ENCODE results near the gene CHD3. TPM values are rescaled to one million over a fixed set of nuclear protein-coding genes. Genes with fewer than 3 reads are reported as not detected.

The CHD3 gene
- total and polyA plus RNA-seq, 2 experiments from 2014 or later = 41.2 to 75.3 TPM

GRCh38 chr17:7944326-7944725, 55.7 kb downstream of the CHD3 start:
- H3K79me2 ChIP-seq = no peaks in the 10 kb centered on the region
- H3K4me3 ChIP-seq = no peak overlapping the region
- 95% methylated on average over 9 of the region's 9 CpGs for WGBS (ENCODE audit: low lambda C conversion rate, missing lambda C conversion rate)
- no peak for TF ChIP-seq CTCF (IDR thresholded peaks at IDR 0.05; ENCODE audit: poor library complexity)
- TF ChIP-seq EZH2 (IDR thresholded peaks at IDR 0.05; ENCODE audit: borderline replicate concordance) = no peak
- TF ChIP-seq EZH2phosphoT487 (IDR thresholded peaks at IDR 0.05; ENCODE audit: low read depth, severe bottlenecking, unreplicated experiment) = no peak
- H3K27ac ChIP-seq = no peak overlapping the region
- H3K9me2 ChIP-seq (replicated peaks; ENCODE audit: insufficient read depth) = no peaks in the 10 kb centered on the region
- H3K9me3 ChIP-seq (ENCODE audit: low read depth) = no peaks in the 10 kb centered on the region
- no peaks in the 10 kb centered on the region for H3K4me1 ChIP-seq (ENCODE audit: insufficient read depth)
- no peak for DNase-seq (ENCODE audit: low spot score)
- peaks cover 3% of the 10 kb centered on the region for H3K36me3 ChIP-seq (replicated peaks; ENCODE audit: insufficient read depth, low read depth)
- no peak overlapping the region for H2AFZ ChIP-seq
- no peaks in the 10 kb centered on the region for H3K27me3 ChIP-seq
- no peaks in the 10 kb centered on the region for H4K20me1 ChIP-seq (ENCODE audit: insufficient read depth, poor library complexity, severe bottlenecking)
- H3K4me2 ChIP-seq = no peak overlapping the region

- Histone ChIP-seq H3K4me3 (no peak overlapping the region), H3K27ac (no peak overlapping the region), H2AFZ (no peak overlapping the region), H3K4me2 (no peak overlapping the region), H3K4me1 (ENCODE audit: insufficient read depth) (no peaks in the 10 kb centered on the region), H4K20me1 (ENCODE audit: insufficient read depth, poor library complexity, severe bottlenecking) (no peaks in the 10 kb centered on the region), H3K9me3 (ENCODE audit: low read depth) (no peaks in the 10 kb centered on the region), H3K79me2 (no peaks in the 10 kb centered on the region), H3K36me3 (replicated peaks; ENCODE audit: insufficient read depth, low read depth) (peaks cover 3% of the 10 kb centered on the region), H3K9me2 (replicated peaks; ENCODE audit: insufficient read depth) (no peaks in the 10 kb centered on the region), H3K27me3 (no peaks in the 10 kb centered on the region)
- 95% methylated on average over 7 of the region's 7 CpGs for WGBS (ENCODE audit: low lambda C conversion rate, missing lambda C conversion rate)
- no peak for TF ChIP-seq CTCF (IDR thresholded peaks at IDR 0.05; ENCODE audit: poor library complexity)
- TF ChIP-seq EZH2 (IDR thresholded peaks at IDR 0.05; ENCODE audit: borderline replicate concordance) = no peak
- no peak for TF ChIP-seq EZH2phosphoT487 (IDR thresholded peaks at IDR 0.05; ENCODE audit: low read depth, severe bottlenecking, unreplicated experiment)
- DNase-seq (ENCODE audit: low spot score) = no peak
Measured at GRCh38 chr17:7945651-7946050, 57.1 kb downstream of the CHD3 start.

- Histone ChIP-seq H2AFZ (no peak overlapping the region), H3K27me3 (no peaks in the 10 kb centered on the region), H3K4me3 (no peak overlapping the region), H4K20me1 (ENCODE audit: insufficient read depth, poor library complexity, severe bottlenecking) (no peaks in the 10 kb centered on the region), H3K9me3 (ENCODE audit: low read depth) (no peaks in the 10 kb centered on the region), H3K9me2 (replicated peaks; ENCODE audit: insufficient read depth) (no peaks in the 10 kb centered on the region), H3K79me2 (no peaks in the 10 kb centered on the region), H3K36me3 (replicated peaks; ENCODE audit: insufficient read depth, low read depth) (peaks cover 3% of the 10 kb centered on the region), H3K4me2 (no peak overlapping the region), H3K27ac (no peak overlapping the region), H3K4me1 (ENCODE audit: insufficient read depth) (no peaks in the 10 kb centered on the region)
- WGBS (ENCODE audit: low lambda C conversion rate, missing lambda C conversion rate) = 88% methylated on average over 5 of the region's 5 CpGs
- no peak for DNase-seq (ENCODE audit: low spot score)
- TF ChIP-seq CTCF (IDR thresholded peaks at IDR 0.05; ENCODE audit: poor library complexity) = no peak
- no peak for TF ChIP-seq EZH2phosphoT487 (IDR thresholded peaks at IDR 0.05; ENCODE audit: low read depth, severe bottlenecking, unreplicated experiment)
- no peak for TF ChIP-seq EZH2 (IDR thresholded peaks at IDR 0.05; ENCODE audit: borderline replicate concordance)
Measured at GRCh38 chr17:7946441-7946840, 57.9 kb downstream of the CHD3 start.

- Histone ChIP-seq H4K20me1 (ENCODE audit: insufficient read depth, poor library complexity, severe bottlenecking) (no peaks in the 10 kb centered on the region), H2AFZ (no peak overlapping the region), H3K4me3 (no peak overlapping the region), H3K9me2 (replicated peaks; ENCODE audit: insufficient read depth) (no peaks in the 10 kb centered on the region), H3K36me3 (replicated peaks; ENCODE audit: insufficient read depth, low read depth) (peaks cover 3% of the 10 kb centered on the region), H3K27ac (no peak overlapping the region), H3K79me2 (no peaks in the 10 kb centered on the region), H3K4me1 (ENCODE audit: insufficient read depth) (no peaks in the 10 kb centered on the region), H3K4me2 (no peak overlapping the region), H3K9me3 (ENCODE audit: low read depth) (no peaks in the 10 kb centered on the region), H3K27me3 (no peaks in the 10 kb centered on the region)
- TF ChIP-seq CTCF (IDR thresholded peaks at IDR 0.05; ENCODE audit: poor library complexity) (no peak), EZH2phosphoT487 (IDR thresholded peaks at IDR 0.05; ENCODE audit: low read depth, severe bottlenecking, unreplicated experiment) (no peak), EZH2 (IDR thresholded peaks at IDR 0.05; ENCODE audit: borderline replicate concordance) (no peak)
- WGBS (ENCODE audit: low lambda C conversion rate, missing lambda C conversion rate) = 93% methylated on average over 5 of the region's 5 CpGs
- no peak for DNase-seq (ENCODE audit: low spot score)
Measured at GRCh38 chr17:7947651-7948050, 59.1 kb downstream of the CHD3 start.

Data from hepatocyte (in vitro differentiated cells).